HG03469 (cell line): ENCODE data around the gene STAT3.

Experiments
- ATAC-seq: cut with Tn5 transposase; IDR thresholded peaks from one replicate; pipeline ENCODE4 v1.9.1; 2021; ENCODE audit warnings: mild to moderate bottlenecking, moderate library complexity, moderate number of reproducible peaks; ENCODE audit not compliant: unreplicated experiment

The STAT3 gene

GRCh38 chr17:42282478-42283080 is 105.7 kb downstream of the STAT3 start:
- ATAC-seq = no peak

DNA sequence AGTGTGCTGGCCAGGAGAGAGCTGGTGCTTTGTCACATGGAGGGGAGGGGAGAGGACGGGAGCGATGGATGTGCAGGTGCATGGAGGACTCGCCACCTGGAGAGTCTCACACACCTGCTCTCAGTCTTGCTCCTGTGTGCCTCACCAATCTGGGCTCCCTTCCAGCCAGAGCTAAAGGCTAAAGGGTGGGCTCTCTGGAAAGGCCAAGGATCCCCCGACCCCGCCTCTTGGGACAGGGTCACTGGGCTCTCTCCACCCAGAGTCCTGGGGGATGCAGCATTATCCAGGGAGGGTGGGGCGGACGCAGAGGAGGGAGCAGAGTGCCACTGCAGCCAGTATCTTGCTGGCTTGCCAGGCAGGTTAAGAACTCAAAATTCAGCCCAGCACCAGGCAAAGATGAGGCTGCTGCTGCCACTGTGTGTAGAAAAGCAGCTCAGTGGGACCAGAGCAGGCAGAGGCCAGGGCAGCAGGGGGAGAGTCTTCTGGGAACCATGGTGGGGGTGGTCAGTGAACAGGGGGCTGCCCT is 106.6 kb downstream of the STAT3 start:
- ATAC-seq = no peak

DNA sequence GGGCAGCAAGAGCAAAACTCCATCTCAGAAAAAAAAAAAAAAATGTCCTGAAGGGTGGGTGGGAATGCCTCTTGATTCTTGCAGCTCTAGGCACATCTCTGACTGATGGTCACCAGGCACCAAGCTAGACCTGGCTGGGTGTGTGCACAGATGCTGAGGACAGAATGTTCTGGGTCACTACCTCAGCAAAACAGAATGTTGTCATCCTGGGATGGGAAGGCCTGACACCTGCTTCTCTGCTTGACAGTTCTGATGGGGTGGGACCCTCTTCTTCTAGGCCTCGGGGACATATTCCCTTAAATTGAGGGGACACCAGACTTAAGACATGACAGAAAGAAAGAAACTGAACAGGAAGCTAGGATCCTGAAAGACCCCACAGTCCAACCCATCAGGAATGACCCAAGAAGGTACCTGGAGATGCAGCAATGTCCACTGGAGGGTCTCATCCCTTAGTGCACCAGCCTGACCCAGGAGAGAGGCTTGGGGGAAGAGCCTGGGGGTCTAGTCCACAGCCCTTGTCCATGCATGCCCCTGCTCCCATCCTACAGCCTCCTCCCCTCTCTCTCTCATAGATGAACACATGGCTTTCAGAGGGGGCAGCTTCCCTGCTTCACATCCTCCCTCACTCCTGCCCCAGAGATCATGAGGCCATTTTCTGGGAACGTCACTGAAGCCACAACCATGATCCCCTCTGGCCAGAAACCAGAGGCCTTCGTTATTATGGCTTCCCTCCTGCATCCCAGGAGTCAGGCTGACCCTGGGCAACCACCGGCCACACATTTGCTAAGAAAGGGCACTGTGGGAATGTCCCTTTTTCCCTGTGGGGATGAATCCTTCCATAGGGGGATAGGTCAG is 108.2 kb downstream of the STAT3 start:
- no peak for ATAC-seq

GRCh38 chr17:42277342-42277712 is 110.9 kb downstream of the STAT3 start:
- no peak for ATAC-seq

GRCh38 chr17:42276609-42277341 is 111.5 kb downstream of the STAT3 start:
- no peak for ATAC-seq

DNA sequence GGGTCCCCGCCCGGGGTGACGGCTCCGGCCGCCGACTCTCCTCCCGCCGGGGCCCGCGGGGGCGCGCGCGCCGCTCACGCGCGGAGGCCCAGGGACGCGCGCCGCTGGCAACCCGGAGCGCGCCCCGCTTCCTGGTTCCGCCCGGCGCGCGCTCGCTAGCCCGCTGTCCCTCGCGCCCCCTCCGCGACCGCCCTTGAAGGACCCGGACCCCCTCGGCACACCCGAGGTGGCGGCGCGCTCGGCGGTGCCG is 112.0 kb downstream of the STAT3 start, which contains the start of gene STAT5B:
Gene STAT5B, minus strand, starts transcription at position 33 of the 250 bp plus-strand sequence. CDS start 44,264 bp downstream, outside the sequence.
- no peak for ATAC-seq

GRCh38 chr17:42275527-42276358 is 112.5 kb downstream of the STAT3 start:
- ATAC-seq = no peak

DNA sequence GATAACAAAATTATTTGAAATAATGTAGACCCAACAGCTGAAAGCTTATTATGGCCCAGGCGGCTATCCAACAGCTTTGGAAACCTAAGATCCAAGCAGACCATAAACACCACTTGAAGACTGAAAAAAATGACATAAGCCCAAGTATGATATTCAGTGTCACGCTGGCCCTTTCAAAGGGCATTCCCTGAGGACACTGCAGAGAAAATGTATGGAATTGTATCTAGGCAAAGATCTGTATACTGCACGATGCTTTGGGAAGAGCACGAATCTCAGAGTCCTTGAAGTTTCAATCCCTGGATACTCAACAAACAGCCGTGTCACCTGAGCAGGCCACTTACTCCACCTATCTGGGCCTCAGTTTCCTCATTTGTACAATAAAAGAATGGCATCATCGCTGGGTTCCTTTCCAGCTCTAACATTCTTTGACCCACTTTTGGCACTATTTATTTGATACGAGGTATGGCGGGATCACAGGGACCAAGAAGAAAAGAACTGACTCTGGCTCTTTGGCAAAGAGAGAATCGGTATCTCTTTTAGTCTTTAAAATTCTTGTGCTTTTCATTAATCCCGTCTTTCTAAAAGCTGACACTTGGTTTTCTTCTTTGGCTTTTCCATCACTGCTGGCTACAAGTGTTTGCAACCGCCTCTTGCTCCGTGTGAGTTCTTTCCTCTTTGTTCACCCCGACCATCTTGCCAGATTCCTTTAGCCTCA is 113.3 kb downstream of the STAT3 start:
- ATAC-seq = no peak

- no peak for ATAC-seq
Measured at GRCh38 chr17:42274253-42274542, 114.0 kb downstream of the STAT3 start.

GRCh38 chr17:42273474-42274252 is 114.6 kb downstream of the STAT3 start:
- no peak for ATAC-seq

DNA sequence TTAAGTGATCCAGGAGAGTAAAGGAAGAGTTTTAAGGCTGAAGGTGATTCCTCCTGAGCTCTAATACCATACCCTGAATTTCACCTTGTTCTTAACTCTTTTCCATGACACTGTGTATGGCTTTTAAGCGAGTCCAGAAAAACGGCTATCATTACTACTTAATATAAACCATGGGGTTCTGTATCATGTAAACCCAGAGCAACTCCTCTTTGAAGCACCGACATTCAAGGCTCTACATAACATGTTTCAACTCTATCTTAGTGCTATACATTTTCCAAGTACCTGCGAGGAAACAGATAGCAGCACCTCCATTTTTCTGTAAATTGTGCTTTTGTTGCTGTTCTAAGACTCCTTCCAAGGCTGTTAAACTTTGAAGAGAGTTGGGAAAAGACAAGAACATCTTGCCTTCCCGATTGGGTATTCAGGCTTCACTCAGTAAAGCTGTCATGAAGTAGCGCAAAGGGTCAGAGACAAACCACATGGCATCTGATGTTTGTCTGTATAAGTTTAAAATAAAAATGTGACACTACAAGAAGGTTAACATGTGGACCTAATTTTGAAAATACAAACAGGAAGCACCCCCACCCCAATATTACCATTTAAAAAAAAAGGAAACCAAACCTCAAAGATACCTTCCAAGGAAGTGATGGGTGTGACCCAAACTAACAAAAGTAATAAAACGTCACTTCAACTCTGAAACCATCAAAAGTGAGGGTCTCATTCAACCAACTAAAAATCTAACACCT is 115.9 kb downstream of the STAT3 start:
- ATAC-seq = no peak

DNA sequence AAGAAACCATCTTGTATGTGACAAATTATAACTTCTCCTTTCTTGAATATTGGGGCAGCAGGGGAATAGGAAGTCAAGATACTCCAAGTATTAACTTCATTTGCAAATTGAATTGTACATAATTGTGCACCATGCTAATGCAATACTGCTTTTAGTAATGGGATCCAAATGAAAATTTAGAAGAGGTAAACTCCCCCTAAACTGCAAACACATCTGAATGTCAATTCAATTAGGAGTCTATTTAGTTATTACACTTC is 116.5 kb downstream of the STAT3 start:
- no peak for ATAC-seq

DNA sequence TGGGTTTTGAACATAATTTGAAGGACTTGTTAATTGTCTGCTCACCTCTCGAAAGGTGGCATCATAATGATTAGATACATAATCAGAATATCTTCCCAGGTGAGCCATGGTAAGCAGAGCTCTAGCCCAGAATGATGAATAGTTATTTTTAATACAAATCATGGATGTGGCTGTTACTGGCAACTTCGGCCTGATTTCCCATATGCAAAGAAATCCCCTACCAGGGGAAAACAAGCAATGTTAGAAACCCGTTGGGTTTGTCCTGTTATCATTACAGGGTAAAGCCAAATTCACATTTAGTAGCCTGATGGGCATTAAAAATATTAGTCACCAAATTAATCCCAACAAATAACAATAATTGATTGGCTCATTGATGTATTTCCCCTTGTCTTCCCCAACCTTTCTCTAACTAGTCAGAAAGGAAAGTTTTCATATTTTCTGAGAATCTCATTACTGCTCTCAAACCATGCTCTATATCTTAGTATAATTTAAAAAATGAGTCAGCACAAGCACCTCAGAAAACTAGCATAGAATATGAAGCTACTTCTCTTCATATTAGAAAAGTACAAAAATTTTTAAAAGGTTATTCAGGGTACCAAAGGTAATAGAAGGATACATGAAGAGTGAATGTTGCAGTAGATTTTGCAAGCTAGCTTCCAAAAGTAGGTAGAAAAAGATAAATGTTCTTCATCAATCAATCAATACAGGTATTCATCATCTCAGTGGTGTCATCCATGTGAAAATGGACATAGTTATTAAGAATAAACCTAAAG is 117.0 kb downstream of the STAT3 start:
- ATAC-seq = no peak

- no peak for ATAC-seq
Measured at GRCh38 chr17:42270596-42270995, 117.6 kb downstream of the STAT3 start.

DNA sequence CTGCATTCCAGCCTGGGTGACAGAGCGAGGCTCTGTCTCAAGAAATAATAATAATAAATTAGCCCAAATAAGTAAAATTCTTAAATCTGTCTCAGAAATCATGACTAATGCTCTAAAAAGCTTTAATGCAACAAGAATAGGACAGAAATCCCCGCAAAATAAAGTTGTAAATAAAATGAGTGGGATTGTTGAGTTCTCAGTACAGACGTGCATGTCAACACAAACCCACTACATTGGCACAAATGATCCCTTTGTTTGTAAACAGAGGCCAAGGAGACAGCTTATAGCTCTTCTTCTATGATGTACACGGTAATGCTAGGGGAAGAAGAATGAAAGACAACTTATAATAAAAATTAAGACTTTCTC is 118.1 kb downstream of the STAT3 start:
- no peak for ATAC-seq

DNA sequence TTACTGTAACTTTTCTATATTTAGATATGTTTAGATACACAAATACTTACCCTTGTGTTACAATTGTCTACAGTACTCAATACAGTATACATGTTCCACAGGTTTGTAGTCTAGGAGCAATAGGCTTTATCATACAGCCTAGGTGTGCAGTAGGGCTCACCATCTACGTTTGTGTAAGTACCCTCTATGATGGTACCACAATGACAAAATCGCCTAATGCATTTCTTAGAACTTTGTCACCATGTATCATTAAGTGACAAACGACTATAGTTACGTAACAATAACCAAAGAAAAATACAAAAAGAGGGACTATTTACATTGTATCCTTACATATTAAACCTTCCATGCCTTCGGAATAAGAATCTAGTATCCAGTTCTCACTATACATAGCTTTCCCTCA is 120.0 kb downstream of the STAT3 start:
- no peak for ATAC-seq

DNA sequence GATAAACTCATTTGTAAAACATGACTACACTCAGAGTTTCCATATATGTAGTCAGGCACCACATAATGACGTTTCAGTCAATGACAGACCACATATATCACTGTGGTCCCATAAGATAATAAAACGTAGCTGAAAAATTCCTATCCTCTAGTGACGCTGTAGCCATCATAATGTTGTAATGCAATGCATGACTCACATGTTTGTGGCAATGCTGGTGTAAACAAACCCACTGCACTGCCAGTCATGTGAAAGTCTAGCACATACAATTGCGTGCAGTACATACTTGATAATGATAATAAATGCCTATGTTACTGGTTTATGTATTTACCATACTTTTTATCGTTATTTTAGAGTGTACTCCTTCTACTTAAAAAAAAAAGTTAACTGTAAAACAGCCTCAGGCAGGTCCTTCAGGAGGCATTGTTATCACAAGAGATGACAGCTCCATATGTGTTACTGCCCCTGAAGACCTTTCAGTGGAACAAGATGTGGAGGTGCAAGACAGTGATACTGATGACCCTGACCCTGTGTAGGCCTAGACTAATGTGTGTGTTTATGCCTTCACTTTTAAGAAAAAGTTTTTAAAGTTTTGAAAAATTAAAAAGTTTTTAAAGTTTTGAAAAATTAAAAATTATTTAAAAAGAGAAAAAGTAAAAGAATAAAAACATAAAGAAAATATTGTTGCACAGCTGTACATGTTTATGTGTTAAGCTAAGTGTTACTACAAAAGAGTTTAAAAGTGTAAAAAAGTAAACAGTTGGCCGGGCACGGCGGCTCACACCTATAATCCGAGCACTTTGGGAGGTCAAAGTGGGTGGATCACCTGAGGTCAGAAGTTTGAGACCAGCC is 121.1 kb downstream of the STAT3 start:
- ATAC-seq = no peak

- no peak for ATAC-seq
Measured at GRCh38 chr17:42266462-42266861, 121.8 kb downstream of the STAT3 start.
